K562 (cell line): ENCODE results near the gene PRCC. TPM values are rescaled to one million over a fixed set of nuclear protein-coding genes. Genes with fewer than 3 reads are reported as not detected.
A peak's percentile ranks its signal among the peaks of the same experiment; 100 is the strongest.

Experiments
- ATAC-seq: fragments of 200-7000 bp; cut with Tn5 transposase; 3 replicates; pipeline ENCODE4 v1.9.1; 2020; ENCODE audit warnings: moderate library complexity
- BruUV-seq: library from RNA; stranded (reverse); fragments of 400-500 nt; replicated peaks from 2 replicates; lab custom pipeline; 2021; lab: Mats Ljungman, UMichigan
- CTCF ChIA-PET: fragments of 300-600 bp; formaldehyde crosslinking; extraction: SDS; loops from one replicate; lab custom pipeline; 2021; ENCODE audit warnings: low intra/inter-chr PET ratio; lab: Yijun Ruan, JAX
- POLR2A ChIA-PET: fragments of 300-600, 350-650 bp; sonication (Branson Sonifier 250); formaldehyde crosslinking; extraction: SDS; loops from one replicate; lab custom pipeline; 2021; ENCODE audit warnings: antibody characterized with exemption, inconsistent platforms; lab: Yijun Ruan, JAX
- DNase-seq, 4 experiments: peaks; one replicate each; pipeline versions ENCODE4 v3.0.0 to v3.0.0-alpha.2; 2011 to 2018; ENCODE audit warnings: low spot score in 3 of 4, mixed read lengths in 3 of 4; ENCODE audit errors: extremely low read depth in 1 of 4
- FAIRE-seq: peaks from 2 replicates; lab custom pipeline; 2011; peaks lifted over from hg19 to GRCh38; lab: Jason Lieb, UNC
- H2AFZ ChIP-seq: 2 replicates; pipeline ENCODE4 v1.6.0; 2011; ENCODE audit warnings: low read depth, low read length, control low read depth, inconsistent platforms
- H3K27ac ChIP-seq: fragments of 200-600 bp; 3 replicates; pipeline ENCODE4 v1.8.0; 2011; ENCODE audit warnings: low read depth, mild to moderate bottlenecking, control low read depth, inconsistent platforms, low read length, moderate library complexity, mixed read lengths; ENCODE audit errors: extremely low read depth
- H3K27me3 ChIP-seq, 2 experiments: fragments of 300-600 bp in 1 of 2; 2 replicates in 1 of 2; 3 replicates in 1 of 2; pipeline versions ENCODE4 v1.6.0 to v1.8.0; 2011; ENCODE audit warnings: inconsistent platforms in 2 of 2, low read length in 2 of 2, mild to moderate bottlenecking in 1 of 2, mixed read lengths in 1 of 2, moderate library complexity in 1 of 2; ENCODE audit not compliant: control insufficient read depth in 2 of 2, insufficient read depth in 2 of 2
- H3K36me3 ChIP-seq: fragments of 300-600 bp; 3 replicates; pipeline ENCODE4 v1.8.0; 2011; ENCODE audit warnings: mild to moderate bottlenecking, low read length, inconsistent platforms; ENCODE audit not compliant: control insufficient read depth, insufficient read depth
- H3K4me1 ChIP-seq, 2 experiments: fragments of 200-600 bp in 1 of 2; replicated peaks in 1 of 2; 2 replicates in 1 of 2; 3 replicates in 1 of 2; pipeline versions ENCODE4 v1.5.1 to v1.8.0; 2011; ENCODE audit warnings: inconsistent platforms in 2 of 2, low read length in 2 of 2, mild to moderate bottlenecking in 1 of 2, mixed read lengths in 1 of 2, moderate library complexity in 1 of 2; ENCODE audit not compliant: control insufficient read depth in 2 of 2, insufficient read depth in 2 of 2
- H3K4me2 ChIP-seq: 2 replicates; pipeline ENCODE4 v1.6.1; 2011; ENCODE audit warnings: low read length, control low read depth, inconsistent platforms, mixed read lengths; ENCODE audit not compliant: insufficient read depth
- H3K4me3 ChIP-seq: fragments of 200-600 bp; sonication (generic), shearing (Covaris generic); 2 replicates; pipeline ENCODE4 v1.5.1; 2016; ENCODE audit warnings: control low read depth, inconsistent platforms
- H3K79me2 ChIP-seq: fragments of 200-600 bp; 3 replicates; pipeline ENCODE4 v1.8.0; 2011; ENCODE audit warnings: low read length, inconsistent platforms; ENCODE audit not compliant: control insufficient read depth, insufficient read depth
- H3K9ac ChIP-seq, 2 experiments: 2 replicates each; pipeline versions ENCODE4 v1.6.0 to v1.6.1; 2011; ENCODE audit warnings: low read depth in 2 of 2, low read length in 2 of 2, control low read depth in 1 of 2, inconsistent platforms in 1 of 2, mild to moderate bottlenecking in 1 of 2, mixed read lengths in 1 of 2; ENCODE audit not compliant: insufficient read depth in 1 of 2
- H3K9me1 ChIP-seq: one replicate; pipeline ENCODE4 v1.6.0; 2011; ENCODE audit warnings: inconsistent platforms, mild to moderate bottlenecking, low read length, moderate library complexity; ENCODE audit not compliant: control insufficient read depth, insufficient read depth
- H3K9me3 ChIP-seq: replicated peaks from 2 replicates; pipeline ENCODE4 v1.5.1; 2011; ENCODE audit warnings: low read depth, low read length, inconsistent platforms; ENCODE audit not compliant: control insufficient read depth, insufficient read depth
- H4K20me1 ChIP-seq: replicated peaks from 2 replicates; pipeline ENCODE4 v1.6.1; 2011; ENCODE audit warnings: low read length, inconsistent platforms, mixed read lengths; ENCODE audit not compliant: control insufficient read depth, insufficient read depth
- ARID1B ChIP-seq: fragments of 450-650 bp; IDR thresholded peaks from 2 replicates; pipeline ENCODE4 v1.6.1; 2016; ENCODE audit warnings: antibody characterized with exemption, mild to moderate bottlenecking, inconsistent platforms
- POLR2AphosphoS5 ChIP-seq: IDR thresholded peaks from 2 replicates; pipeline ENCODE4 v1.6.1; 2011; ENCODE audit warnings: mild to moderate bottlenecking, low read depth, low read length, moderate library complexity; ENCODE audit not compliant: control insufficient read depth, insufficient read depth
- SMAD4 ChIP-seq: fragments of 250-450 bp; sonication (Bioruptor Pico); conservative IDR thresholded peaks from 2 replicates; pipeline ENCODE4 v1.8.0; 2021; ENCODE audit warnings: inconsistent platforms, mild to moderate bottlenecking, moderate library complexity
- TRIM24 ChIP-seq, 2 experiments: fragments of 450-650 bp; IDR thresholded peaks; 2 replicates each; pipeline ENCODE4 v1.6.1; 2016
- ZBTB9 ChIP-seq: fragments of 450-650 bp; formaldehyde crosslinking; IDR thresholded peaks from 2 replicates; pipeline ENCODE4 v1.4.0; 2020; ENCODE audit warnings: mild to moderate bottlenecking, moderate library complexity
- ZNF583 ChIP-seq: fragments of 250-450 bp; sonication (Bioruptor Pico); IDR thresholded peaks from 2 replicates; pipeline ENCODE4 v1.4.0; 2020
- ZNF609 ChIP-seq: sonication (generic); formaldehyde crosslinking; IDR thresholded peaks from 2 replicates; pipeline ENCODE4 v1.8.1; 2023; ENCODE audit warnings: missing genetic modification reagents, mild to moderate bottlenecking, borderline replicate concordance
- WGBS: fragments of 100-300 bp; shearing (Covaris generic); methylation state at CpG from one replicate; pipeline ENCODE4 v1.1.6; 2016; ENCODE audit warnings: low coverage, mixed read lengths; ENCODE audit not compliant: insufficient coverage; ENCODE audit errors: missing lambda C conversion rate; 5-methylcytosine and 5-hydroxymethylcytosine counted together
- in situ Hi-C: fragments of 300-500 bp; cut with MboI; formaldehyde crosslinking; loops from 4 replicates; pipeline ENCODE4 v1.15.0; 2018; ENCODE audit warnings: inconsistent platforms, mixed read lengths
- intact Hi-C: fragments of 100-400 bp; cut with micrococcal nuclease; formaldehyde crosslinking; loops from 2 replicates; pipeline ENCODE4 v1.14.2; 2022
- polyA plus RNA-seq, 8 experiments: library from polyadenylated mRNA; depleted of rRNA in 4 of 8; stranded (reverse) in 5 of 8; unstranded in 3 of 8; fragments of >200 nt; fragmentation: Nextera tagmentation in 2 of 8; fragmentation: Illumina TruSeq in 1 of 8; extraction: Ambion mirVana in 2 of 8; extraction: Trizol in 1 of 8; gene quantifications; 2 replicates each; pipeline versions ENCODE4 v1.2.1 to v1.2.3, GENCODE V29; 2011 to 2014; ENCODE audit warnings: inconsistent platforms in 1 of 8, missing spikeins in 1 of 8
- total RNA-seq, 7 experiments: library from RNA; depleted of rRNA in 6 of 7; stranded (reverse); fragments of >200 nt in 6 of 7; fragmentation: Illumina TruSeq in 2 of 7; extraction: Trizol in 2 of 7; gene quantifications; 2 replicates each; pipeline versions ENCODE4 v1.2.1 to v1.2.3, GENCODE V29; 2011 to 2021; ENCODE audit warnings: low replicate concordance in 1 of 7

Gene PRCC
- total and polyA plus RNA-seq, 9 of the 15 experiments (the other 6 are each of a cell fraction or from before 2014, with no cell fraction given) = 23.9 to 201 (median 41.1) TPM

- no peak overlapping the region for H3K4me3 ChIP-seq
- no TSS peak for BruUV-seq
- H3K9ac ChIP-seq = peak overlapping the region in 1 of 2 experiments; percentile 56; a peak in 1 of 4 replicates
- no peak overlapping the region for H2AFZ ChIP-seq
- in situ Hi-C loops = no loop called here
- H3K4me1 ChIP-seq = peaks cover 50 to 52% of the 10 kb centered on the region in 2 experiments
- CTCF ChIA-PET = no interaction called here
- H3K4me2 ChIP-seq = 0 out of 2 replicates have a peak overlapping the region, but pooled peaks have one; percentile 18
- DNase-seq (no peak), ATAC-seq (no peak)
- no peak overlapping the region for H3K27ac ChIP-seq
- no peaks in the 10 kb centered on the region for H3K9me1 ChIP-seq
- H3K9me3 ChIP-seq = no peaks in the 10 kb centered on the region
- peaks cover 20% of the 10 kb centered on the region for H3K79me2 ChIP-seq
- no peaks in the 10 kb centered on the region for H3K27me3 ChIP-seq
- TF ChIP-seq ZNF583 (CRISPR knock-in tag) = no peak
- no peak for TF ChIP-seq TRIM24 (IDR thresholded peaks at IDR 0.05)
- no peak for TF ChIP-seq ZNF609 (CRISPR knock-in tag)
- no peak for TF ChIP-seq SMAD4 (CRISPR knock-in tag)
- no peak for TF ChIP-seq ZBTB9 (CRISPR knock-in tag)
- TF ChIP-seq ARID1B = no peak
- 0 out of 2 replicates have a peak, but pooled peaks have one; percentile 7 for TF ChIP-seq POLR2AphosphoS5
- TF ChIP-seq, all 486 proteins: peak for 1
- FAIRE-seq = no peak
- WGBS = 45% methylated on average over 4 of the region's 4 CpGs
- intact Hi-C loops = no loop called here
- Histone ChIP-seq H4K20me1 (no peaks in the 10 kb centered on the region), H3K36me3 (peaks cover 25% of the 10 kb centered on the region; the same call in 2 of the 3 replicates)
- POLR2A ChIA-PET = interaction anchor here (1.6 kb wide), 1 partner anchor 19 kb away, joined by 3 read pairs; no protein-coding TSS in a partner anchor
Observed at GRCh38 chr1:156811168-156811567, 43.8 kb downstream of the PRCC start.
